Progenitor cell of endocrine pancreas (in vitro differentiated cells): ENCODE data around the gene GPC4. TPM values are rescaled to one million over a fixed set of nuclear protein-coding genes. Genes with fewer than 3 reads are reported as not detected.

Experiments
- DNase-seq: peaks from one replicate; pipeline ENCODE4 v3.0.0; 2021; ENCODE audit warnings: low spot score; ENCODE audit not compliant: unreplicated experiment
- H3K27ac Mint-ChIP-seq: 2 replicates; pipeline ENCODE4 v1.8.0; 2021; ENCODE audit warnings: mild to moderate bottlenecking, moderate library complexity, mixed read lengths
- H3K27me3 Mint-ChIP-seq: 2 replicates; pipeline ENCODE4 v1.8.0; 2021; ENCODE audit warnings: mixed read lengths
- H3K36me3 Mint-ChIP-seq: 2 replicates; pipeline ENCODE4 v1.8.0; 2022; ENCODE audit warnings: mixed read lengths; ENCODE audit not compliant: insufficient read depth
- H3K4me1 Mint-ChIP-seq: 2 replicates; pipeline ENCODE4 v1.8.0; 2021; ENCODE audit warnings: low read depth, mixed read lengths
- H3K4me3 Mint-ChIP-seq: 2 replicates; pipeline ENCODE4 v1.8.0; 2021; ENCODE audit warnings: low read depth, mild to moderate bottlenecking, moderate library complexity, mixed read lengths
- H3K9me3 Mint-ChIP-seq: 2 replicates; pipeline ENCODE4 v1.8.0; 2021; ENCODE audit warnings: low read depth, mixed read lengths
- total RNA-seq: library from RNA; stranded (reverse); gene quantifications from 2 replicates; pipeline ENCODE4 v1.2.1, GENCODE V29; 2021
- TF ChIP-seq, protein P1 (sequence below): fragments of 200-600 bp; sonication (generic); IDR thresholded peaks from one replicate; pipeline ENCODE4 v1.5.0; 2021; ENCODE audit warnings: antibody characterized with exemption, mild to moderate bottlenecking; ENCODE audit not compliant: unreplicated experiment

The GPC4 gene
- total RNA-seq, 1 donor from 2014 or later, result 10.8 TPM

DNA sequence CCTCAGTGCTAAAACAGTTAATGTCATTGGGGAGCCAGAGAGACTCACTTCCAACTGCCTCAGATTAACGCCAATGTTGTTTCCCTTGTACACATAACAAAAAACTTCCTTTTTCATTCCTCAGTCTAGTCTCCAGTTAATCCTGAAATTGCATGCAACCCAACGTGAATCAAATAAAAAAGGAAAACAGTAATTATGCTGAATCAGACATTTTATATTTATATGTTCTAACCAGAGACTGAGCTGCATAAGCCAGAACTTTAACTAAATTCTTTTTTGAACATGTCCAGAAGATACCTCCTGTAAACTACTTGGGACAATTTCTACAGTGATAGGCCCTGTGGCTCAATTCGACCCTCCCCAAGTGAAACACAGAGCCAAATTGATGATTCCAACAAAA, 4.7 kb downstream of the GPC4 start:
- TF ChIP-seq, protein P1, sequence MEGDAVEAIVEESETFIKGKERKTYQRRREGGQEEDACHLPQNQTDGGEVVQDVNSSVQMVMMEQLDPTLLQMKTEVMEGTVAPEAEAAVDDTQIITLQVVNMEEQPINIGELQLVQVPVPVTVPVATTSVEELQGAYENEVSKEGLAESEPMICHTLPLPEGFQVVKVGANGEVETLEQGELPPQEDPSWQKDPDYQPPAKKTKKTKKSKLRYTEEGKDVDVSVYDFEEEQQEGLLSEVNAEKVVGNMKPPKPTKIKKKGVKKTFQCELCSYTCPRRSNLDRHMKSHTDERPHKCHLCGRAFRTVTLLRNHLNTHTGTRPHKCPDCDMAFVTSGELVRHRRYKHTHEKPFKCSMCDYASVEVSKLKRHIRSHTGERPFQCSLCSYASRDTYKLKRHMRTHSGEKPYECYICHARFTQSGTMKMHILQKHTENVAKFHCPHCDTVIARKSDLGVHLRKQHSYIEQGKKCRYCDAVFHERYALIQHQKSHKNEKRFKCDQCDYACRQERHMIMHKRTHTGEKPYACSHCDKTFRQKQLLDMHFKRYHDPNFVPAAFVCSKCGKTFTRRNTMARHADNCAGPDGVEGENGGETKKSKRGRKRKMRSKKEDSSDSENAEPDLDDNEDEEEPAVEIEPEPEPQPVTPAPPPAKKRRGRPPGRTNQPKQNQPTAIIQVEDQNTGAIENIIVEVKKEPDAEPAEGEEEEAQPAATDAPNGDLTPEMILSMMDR, result no peak
- H3K9me3 Mint-ChIP-seq, result no peaks in the 10 kb centered on the region
- no peak overlapping the region for H3K4me3 Mint-ChIP-seq
- no peak overlapping the region for H3K27ac Mint-ChIP-seq
- H3K27me3 Mint-ChIP-seq, result peaks cover 54% of the 10 kb centered on the region
- no peaks in the 10 kb centered on the region for H3K36me3 Mint-ChIP-seq
- DNase-seq, result no peak
- peaks cover 22% of the 10 kb centered on the region for H3K4me1 Mint-ChIP-seq

- Mint-ChIP-seq H3K4me3 (no peak overlapping the region), H3K36me3 (no peaks in the 10 kb centered on the region), H3K4me1 (peaks cover 11% of the 10 kb centered on the region), H3K27ac (no peak overlapping the region), H3K27me3 (peaks cover 19% of the 10 kb centered on the region), H3K9me3 (no peaks in the 10 kb centered on the region)
- no peak for DNase-seq
- TF ChIP-seq, protein P1, result no peak
These were observed 9.6 kb downstream of the GPC4 start for GRCh38 chrX:133405498-133406185.

DNA sequence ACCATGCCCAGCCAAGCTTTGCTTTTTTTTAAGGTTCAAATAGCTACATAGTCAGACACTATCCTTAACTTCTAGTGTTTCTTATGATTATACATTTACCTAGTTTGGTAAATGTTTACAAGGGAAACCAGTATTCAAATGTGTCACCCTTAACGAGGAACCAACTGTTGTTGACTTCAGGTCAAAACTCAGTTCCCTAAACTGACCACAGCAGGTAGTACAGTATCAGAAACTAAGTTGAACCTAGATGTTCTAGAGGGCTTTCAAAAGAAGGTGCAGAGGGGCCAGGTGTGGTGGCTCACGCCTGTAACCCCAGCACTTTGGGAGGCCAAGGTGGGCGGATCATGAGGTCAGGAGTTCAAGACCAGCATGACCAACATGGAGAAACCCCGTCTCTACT, 11.3 kb downstream of the GPC4 start:
- H3K9me3 Mint-ChIP-seq, result no peaks in the 10 kb centered on the region
- no peak overlapping the region for H3K27ac Mint-ChIP-seq
- H3K4me3 Mint-ChIP-seq, result no peak overlapping the region
- TF ChIP-seq, protein P1, result no peak
- peaks cover 6% of the 10 kb centered on the region for H3K27me3 Mint-ChIP-seq
- H3K36me3 Mint-ChIP-seq, result no peaks in the 10 kb centered on the region
- no peak for DNase-seq
- peaks cover 11% of the 10 kb centered on the region for H3K4me1 Mint-ChIP-seq

GRCh38 chrX:133402830-133403625, 12.3 kb downstream of the GPC4 start:
- Mint-ChIP-seq H3K4me3 (no peak overlapping the region), H3K36me3 (no peaks in the 10 kb centered on the region), H3K27ac (no peak overlapping the region), H3K4me1 (peaks cover 11% of the 10 kb centered on the region), H3K9me3 (no peaks in the 10 kb centered on the region), H3K27me3 (peaks cover 6% of the 10 kb centered on the region)
- DNase-seq, result no peak
- TF ChIP-seq, protein P1, result no peak

DNA sequence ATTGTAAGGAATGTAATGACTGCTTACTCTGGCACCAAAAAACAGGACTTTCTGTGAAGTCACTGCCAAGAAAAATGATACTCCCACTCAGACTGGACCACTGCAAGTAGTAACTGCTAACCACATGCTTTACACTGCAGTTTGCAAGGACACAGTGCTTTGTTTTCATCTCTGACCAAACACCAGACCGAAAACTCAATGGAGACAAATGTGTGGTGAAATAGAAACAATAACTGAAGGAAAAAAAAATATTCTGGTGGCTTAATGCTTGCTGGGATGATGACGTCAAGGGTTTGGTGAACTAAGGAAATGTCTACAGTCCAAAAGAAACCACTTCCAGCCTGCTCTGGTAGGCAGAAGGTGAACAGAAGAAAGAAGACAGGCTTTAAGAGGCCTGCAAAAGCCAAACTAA, 13.2 kb downstream of the GPC4 start:
- no peak for DNase-seq
- Mint-ChIP-seq H3K27ac (no peak overlapping the region), H3K9me3 (no peaks in the 10 kb centered on the region), H3K4me1 (peaks cover 11% of the 10 kb centered on the region), H3K27me3 (peaks cover 6% of the 10 kb centered on the region), H3K36me3 (no peaks in the 10 kb centered on the region), H3K4me3 (no peak overlapping the region)
- TF ChIP-seq, protein P1, result no peak
